Activated naive CD4-positive, alpha-beta T cell treated with anti-CD3 and anti-CD28 coated beads, Interleukin-2, amount 10 ng/mL, durations not matched to agents 7 days and 5 days (primary cell): ENCODE data around the gene ZNF700.
"Not testable (repeated sequence)": the region's sequence is repeated elsewhere in the genome, so short reads cannot be mapped to it uniquely, and the experiment has no call there.

Experiments used
- CTCF ChIA-PET: fragments of 350-600 bp; sonication (Branson Sonifier 250); formaldehyde crosslinking; loops from one replicate; lab custom pipeline; 2021; ENCODE audit warnings: antibody characterized with exemption; lab: Charles Lee
- DNase-seq: peaks from one replicate; pipeline ENCODE4 v3.0.0-alpha.2; 2020
- H3K27ac Mint-ChIP-seq: one replicate; pipeline ENCODE4 v1.8.0; 2021; ENCODE audit warnings: mild to moderate bottlenecking, moderate library complexity, mixed read lengths
- H3K27me3 Mint-ChIP-seq: one replicate; pipeline ENCODE4 v1.8.0; 2021; ENCODE audit warnings: mild to moderate bottlenecking, mixed read lengths
- H3K36me3 Mint-ChIP-seq: one replicate; pipeline ENCODE4 v1.8.0; 2021; ENCODE audit warnings: mixed read lengths
- H3K4me1 Mint-ChIP-seq: one replicate; pipeline ENCODE4 v1.8.0; 2021; ENCODE audit warnings: mixed read lengths
- H3K4me3 Mint-ChIP-seq: one replicate; pipeline ENCODE4 v1.8.0; 2021; ENCODE audit warnings: mild to moderate bottlenecking, moderate library complexity, mixed read lengths
- H3K9me3 Mint-ChIP-seq: one replicate; pipeline ENCODE4 v1.8.0; 2021; ENCODE audit warnings: mixed read lengths

ZNF700 gene

GRCh38 chr19:11914417-11915051 is 10.4 kb upstream of the ZNF700 start:
- peaks cover 39% of the 10 kb centered on the region for H3K9me3 Mint-ChIP-seq
- H3K36me3 Mint-ChIP-seq, CTCF ChIA-PET, DNase-seq, H3K27me3 Mint-ChIP-seq, H3K4me3 Mint-ChIP-seq, H3K27ac Mint-ChIP-seq, H3K4me1 Mint-ChIP-seq: not testable (repeated sequence)

GRCh38 chr19:11921852-11922495 is 2.9 kb upstream of the ZNF700 start:
- CTCF ChIA-PET: interaction anchor here (0.7 to 4.7 kb wide), 8 partner anchors 41 to 219 kb away, joined by 3 to 84 read pairs (median 25); partner anchors contain the start of genes ZNF20, ZNF491 and ZNF763
- DNase-seq: no peak
- Mint-ChIP-seq H3K4me3 (no peak overlapping the region), H3K4me1 (peaks cover 34% of the 10 kb centered on the region), H3K36me3 (peaks cover 15% of the 10 kb centered on the region), H3K27me3 (no peaks in the 10 kb centered on the region), H3K27ac (no peak overlapping the region), H3K9me3 (peaks cover 10% of the 10 kb centered on the region)

DNA sequence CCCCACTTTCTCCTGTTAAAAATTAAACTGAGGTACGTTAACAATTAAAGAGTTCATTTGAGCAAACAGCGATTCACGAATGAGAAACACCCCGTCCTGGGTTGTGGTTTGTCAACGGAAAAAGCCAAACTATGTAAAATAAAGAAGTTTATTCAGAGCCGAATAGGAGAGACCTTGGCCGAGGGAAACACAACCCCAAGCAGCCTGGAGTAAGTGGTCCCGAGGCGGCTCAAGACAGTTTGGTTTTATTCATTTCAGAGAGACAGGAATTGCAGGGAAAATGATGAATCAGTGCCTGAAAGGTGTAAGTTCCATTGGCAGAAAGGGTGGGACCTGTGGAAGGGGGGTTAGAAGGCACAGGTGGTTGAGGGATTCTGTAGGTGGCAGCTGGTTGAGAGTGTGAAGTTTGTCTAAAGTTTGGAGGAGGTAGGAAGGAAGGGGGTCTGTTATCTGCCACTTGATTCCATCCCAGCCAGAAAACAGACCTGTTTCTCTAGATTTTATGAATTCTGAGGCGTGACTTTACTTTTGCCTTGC is 812 bp downstream of the ZNF700 start:
- peaks cover 24% of the 10 kb centered on the region for H3K9me3 Mint-ChIP-seq
- H3K4me1 Mint-ChIP-seq: peaks cover 42% of the 10 kb centered on the region
- peaks cover 46% of the 10 kb centered on the region for H3K36me3 Mint-ChIP-seq
- not testable (repeated sequence) for DNase-seq, H3K27me3 Mint-ChIP-seq
- peak overlapping the region; percentile 94 for H3K4me3 Mint-ChIP-seq
- H3K27ac Mint-ChIP-seq: peak overlapping the region; percentile 94
- CTCF ChIA-PET: interaction anchor here (4.2 to 4.7 kb wide), 2 partner anchors 64 to 215 kb away, joined by 45 to 84 read pairs; partner anchors contain the start of gene ZNF20

- DNase-seq: no peak
- Mint-ChIP-seq H3K27me3 (no peaks in the 10 kb centered on the region), H3K4me3 (no peak overlapping the region), H3K9me3 (peaks cover 34% of the 10 kb centered on the region), H3K27ac (no peak overlapping the region), H3K4me1 (peaks cover 46% of the 10 kb centered on the region), H3K36me3 (peaks cover 59% of the 10 kb centered on the region)
- CTCF ChIA-PET: interaction anchor here (1.2 to 1.4 kb wide), 2 partner anchors 36 to 130 kb away, joined by 3 read pairs; no protein-coding TSS in a partner anchor
Measured at GRCh38 chr19:11927227-11927626, 2.3 kb downstream of the ZNF700 start.

DNA sequence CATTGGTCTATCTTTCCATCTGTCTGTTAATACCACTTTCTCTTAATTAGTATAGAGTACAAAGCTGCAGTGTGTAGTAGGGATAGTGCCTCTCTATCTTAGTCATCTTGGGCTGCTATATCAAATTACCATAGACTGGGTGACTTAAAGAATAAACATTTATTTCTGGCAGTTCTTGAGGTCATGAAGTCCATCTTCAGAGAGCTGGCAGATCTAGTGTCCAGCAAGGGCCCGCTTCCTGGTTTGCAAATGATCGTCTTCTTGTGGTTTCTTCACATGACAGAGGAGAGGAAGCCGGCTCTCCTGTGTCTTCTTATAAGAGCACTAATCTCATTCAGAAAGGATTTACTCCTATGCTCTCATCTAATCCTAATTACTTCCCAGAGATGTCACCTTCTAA is 6.1 kb downstream of the ZNF700 start:
- CTCF ChIA-PET: no interaction called here
- DNase-seq: no peak
- no peak overlapping the region for H3K27ac Mint-ChIP-seq
- H3K9me3 Mint-ChIP-seq: peaks cover 58% of the 10 kb centered on the region
- H3K27me3 Mint-ChIP-seq: no peaks in the 10 kb centered on the region
- H3K36me3 Mint-ChIP-seq: peaks cover 80% of the 10 kb centered on the region
- no peak overlapping the region for H3K4me3 Mint-ChIP-seq
- H3K4me1 Mint-ChIP-seq: peaks cover 20% of the 10 kb centered on the region

DNA sequence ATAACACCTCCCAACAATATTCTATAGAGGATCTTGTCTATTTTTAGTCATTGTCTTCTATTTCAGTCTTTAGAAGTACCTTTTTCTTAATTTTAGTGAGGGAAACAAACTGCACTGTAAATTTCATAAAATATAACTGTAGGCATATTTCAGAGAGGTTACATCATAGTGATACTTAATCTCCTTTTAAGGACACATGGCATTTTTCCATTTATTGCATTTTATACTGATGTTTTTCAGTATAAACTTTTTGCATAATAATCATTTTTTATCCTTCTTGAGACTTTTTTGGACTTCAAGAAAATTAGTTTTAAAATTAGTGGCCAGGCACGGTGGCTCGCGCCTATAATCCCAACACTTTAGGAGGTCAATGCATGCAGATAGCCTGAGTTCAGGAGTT is 6.6 kb downstream of the ZNF700 start:
- Mint-ChIP-seq H3K36me3 (peaks cover 81% of the 10 kb centered on the region), H3K27me3 (no peaks in the 10 kb centered on the region), H3K27ac (no peak overlapping the region), H3K4me1 (peaks cover 16% of the 10 kb centered on the region), H3K9me3 (peaks cover 60% of the 10 kb centered on the region), H3K4me3 (no peak overlapping the region)
- CTCF ChIA-PET: no interaction called here
- no peak for DNase-seq

- Mint-ChIP-seq H3K9me3 (peaks cover 67% of the 10 kb centered on the region), H3K36me3 (peaks cover 81% of the 10 kb centered on the region)
- H3K4me1 Mint-ChIP-seq, DNase-seq, H3K27ac Mint-ChIP-seq, H3K4me3 Mint-ChIP-seq, H3K27me3 Mint-ChIP-seq, CTCF ChIA-PET: not testable (repeated sequence)
Measured at GRCh38 chr19:11935829-11936228, 10.9 kb downstream of the ZNF700 start.

DNA sequence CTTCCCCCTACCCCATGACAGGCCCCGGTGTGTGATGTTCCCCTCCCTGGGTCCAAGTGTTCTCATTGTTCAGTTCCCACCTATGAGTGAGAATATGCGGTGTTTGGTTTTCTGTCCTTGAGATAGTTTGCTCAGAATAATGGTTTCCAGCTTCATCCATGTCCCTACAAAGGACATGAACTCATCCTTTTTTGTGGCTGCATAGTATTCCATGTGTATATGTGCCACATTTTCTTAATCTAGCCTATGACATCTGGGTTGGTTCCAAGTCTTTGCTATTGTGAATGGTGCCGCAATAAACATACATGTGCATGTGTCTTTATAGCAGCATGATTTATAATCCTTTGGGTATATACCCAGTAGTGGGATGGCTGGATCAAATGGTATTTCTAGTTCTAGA is 13.5 kb downstream of the ZNF700 start:
- Mint-ChIP-seq H3K9me3 (peaks cover 70% of the 10 kb centered on the region), H3K36me3 (peaks cover 82% of the 10 kb centered on the region)
- H3K27me3 Mint-ChIP-seq, DNase-seq, H3K27ac Mint-ChIP-seq, H3K4me3 Mint-ChIP-seq, CTCF ChIA-PET, H3K4me1 Mint-ChIP-seq: not testable (repeated sequence)

- Mint-ChIP-seq H3K36me3 (peaks cover 88% of the 10 kb centered on the region), H3K9me3 (peaks cover 76% of the 10 kb centered on the region)
- H3K27ac Mint-ChIP-seq, H3K4me1 Mint-ChIP-seq, CTCF ChIA-PET, H3K27me3 Mint-ChIP-seq, H3K4me3 Mint-ChIP-seq, DNase-seq: not testable (repeated sequence)
Measured at GRCh38 chr19:11941361-11941887, 16.5 kb downstream of the ZNF700 start.

DNA sequence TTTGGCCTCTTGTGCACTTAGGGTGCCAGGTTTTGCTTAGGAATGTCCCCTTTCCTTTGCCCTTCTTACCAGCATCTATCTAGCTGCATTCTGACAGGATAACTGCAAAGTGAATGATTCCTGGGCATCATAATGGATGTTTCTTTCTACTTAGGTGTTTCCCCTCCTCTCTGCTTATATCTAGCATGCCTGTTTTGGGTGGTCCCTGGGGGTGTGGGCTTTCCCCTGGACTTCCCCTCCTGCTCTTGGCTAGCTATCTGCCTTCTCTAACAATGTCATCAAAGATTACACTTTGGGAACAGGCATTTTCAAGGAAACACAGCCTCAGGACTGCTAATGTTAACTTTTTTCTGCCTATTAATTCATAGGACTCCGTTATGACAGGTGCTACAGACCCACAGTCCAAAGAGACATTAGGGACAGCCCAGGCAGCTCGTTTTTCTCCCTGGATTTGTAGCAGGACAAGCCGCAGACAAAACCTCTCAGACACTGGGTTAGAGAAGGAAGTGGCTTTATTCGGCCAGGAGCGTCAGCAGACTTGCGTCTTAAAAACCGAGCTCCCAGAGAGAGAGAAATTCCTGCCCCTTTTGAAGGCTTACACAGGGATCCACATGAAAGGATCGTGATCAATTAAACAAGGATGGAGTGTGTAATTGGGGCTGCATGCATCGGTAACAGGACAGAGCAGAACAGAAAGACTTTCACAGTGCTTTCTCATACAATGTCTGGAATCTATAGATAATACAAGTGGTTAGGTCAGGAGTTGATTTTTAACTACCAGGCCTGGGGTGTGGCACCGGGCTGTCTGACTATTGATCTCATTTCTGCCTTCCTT is 17.3 kb downstream of the ZNF700 start:
- Mint-ChIP-seq H3K27ac (no peak overlapping the region), H3K9me3 (peaks cover 76% of the 10 kb centered on the region), H3K36me3 (peaks cover 89% of the 10 kb centered on the region), H3K4me3 (no peak overlapping the region), H3K27me3 (no peaks in the 10 kb centered on the region), H3K4me1 (peaks cover 2% of the 10 kb centered on the region)
- CTCF ChIA-PET: interaction anchor here (1.1 kb wide), 1 partner anchor 63 kb away, joined by 3 read pairs; no protein-coding TSS in a partner anchor
- DNase-seq: no peak

GRCh38 chr19:11942843-11943108 is 17.9 kb downstream of the ZNF700 start:
- Mint-ChIP-seq H3K4me3 (no peak overlapping the region), H3K4me1 (peaks cover 2% of the 10 kb centered on the region), H3K9me3 (peaks cover 80% of the 10 kb centered on the region), H3K27ac (no peak overlapping the region), H3K27me3 (no peaks in the 10 kb centered on the region), H3K36me3 (peaks cover 90% of the 10 kb centered on the region)
- DNase-seq: no peak
- CTCF ChIA-PET: interaction anchor here (1.1 kb wide), 1 partner anchor 63 kb away, joined by 3 read pairs; no protein-coding TSS in a partner anchor

GRCh38 chr19:11944656-11945055 is 19.7 kb downstream of the ZNF700 start:
- H3K27ac Mint-ChIP-seq: no peak overlapping the region
- H3K4me1 Mint-ChIP-seq: peaks cover 2% of the 10 kb centered on the region
- CTCF ChIA-PET: interaction anchor here (1.0 kb wide), 1 partner anchor 19 kb away, joined by 3 read pairs; no protein-coding TSS in a partner anchor
- DNase-seq: no peak
- peaks cover 94% of the 10 kb centered on the region for H3K36me3 Mint-ChIP-seq
- peaks cover 85% of the 10 kb centered on the region for H3K9me3 Mint-ChIP-seq
- no peak overlapping the region for H3K4me3 Mint-ChIP-seq
- H3K27me3 Mint-ChIP-seq: no peaks in the 10 kb centered on the region

- no peaks in the 10 kb centered on the region for H3K4me1 Mint-ChIP-seq
- H3K27me3 Mint-ChIP-seq: no peaks in the 10 kb centered on the region
- no peak overlapping the region for H3K4me3 Mint-ChIP-seq
- no peak overlapping the region for H3K27ac Mint-ChIP-seq
- DNase-seq: no peak
- CTCF ChIA-PET: no interaction called here
- H3K9me3 Mint-ChIP-seq: peaks cover 85% of the 10 kb centered on the region
- peaks cover 89% of the 10 kb centered on the region for H3K36me3 Mint-ChIP-seq
Measured at GRCh38 chr19:11948646-11949045, 23.7 kb downstream of the ZNF700 start.

- peaks cover 84% of the 10 kb centered on the region for H3K9me3 Mint-ChIP-seq
- H3K27me3 Mint-ChIP-seq: no peaks in the 10 kb centered on the region
- DNase-seq: no peak
- no peak overlapping the region for H3K4me3 Mint-ChIP-seq
- CTCF ChIA-PET: no interaction called here
- peaks cover 84% of the 10 kb centered on the region for H3K36me3 Mint-ChIP-seq
- peak overlapping the region; percentile 31 for H3K27ac Mint-ChIP-seq
- H3K4me1 Mint-ChIP-seq: no peaks in the 10 kb centered on the region
Measured at GRCh38 chr19:11949201-11949600, 24.3 kb downstream of the ZNF700 start.
